GM12872 (cell line): Measurements from ENCODE around the gene LY6G5C.

Experiments used
- CTCF ChIP-seq: IDR thresholded peaks from 3 replicates; pipeline ENCODE4 v1.5.1; 2011; ENCODE audit warnings: low read depth, mild to moderate bottlenecking, low read length, moderate library complexity; ENCODE audit not compliant: insufficient read depth

Gene LY6G5C

GRCh38 chr6:31642798-31643570 lies 37.9 kb downstream of the LY6G5C start:
- TF ChIP-seq CTCF: no peak

GRCh38 chr6:31641370-31641769 lies 39.5 kb downstream of the LY6G5C start:
- no peak for TF ChIP-seq CTCF

- no peak for TF ChIP-seq CTCF
Observed at GRCh38 chr6:31640612-31641011, 40.3 kb downstream of the LY6G5C start.

- no peak for TF ChIP-seq CTCF
Observed at GRCh38 chr6:31639449-31639861, 41.4 kb downstream of the LY6G5C start.

GRCh38 chr6:31639043-31639442 lies 41.8 kb downstream of the LY6G5C start:
- TF ChIP-seq CTCF: no peak

- TF ChIP-seq CTCF: no peak
Observed at GRCh38 chr6:31636698-31637596, 43.9 kb downstream of the LY6G5C start.

GRCh38 chr6:31634969-31635575 lies 45.8 kb downstream of the LY6G5C start:
- no peak for TF ChIP-seq CTCF
